ENCODE measurements around the gene B4GALNT1. TPM values are rescaled to one million over a fixed set of nuclear protein-coding genes. Genes with fewer than 3 reads are reported as not detected.

Gene B4GALNT1
- total and polyA plus RNA-seq, 2 of the 13 experiments (the other 11 are each of a cell fraction or from before 2014, with no cell fraction given) = 4.5 to 5.4 TPM

DNA sequence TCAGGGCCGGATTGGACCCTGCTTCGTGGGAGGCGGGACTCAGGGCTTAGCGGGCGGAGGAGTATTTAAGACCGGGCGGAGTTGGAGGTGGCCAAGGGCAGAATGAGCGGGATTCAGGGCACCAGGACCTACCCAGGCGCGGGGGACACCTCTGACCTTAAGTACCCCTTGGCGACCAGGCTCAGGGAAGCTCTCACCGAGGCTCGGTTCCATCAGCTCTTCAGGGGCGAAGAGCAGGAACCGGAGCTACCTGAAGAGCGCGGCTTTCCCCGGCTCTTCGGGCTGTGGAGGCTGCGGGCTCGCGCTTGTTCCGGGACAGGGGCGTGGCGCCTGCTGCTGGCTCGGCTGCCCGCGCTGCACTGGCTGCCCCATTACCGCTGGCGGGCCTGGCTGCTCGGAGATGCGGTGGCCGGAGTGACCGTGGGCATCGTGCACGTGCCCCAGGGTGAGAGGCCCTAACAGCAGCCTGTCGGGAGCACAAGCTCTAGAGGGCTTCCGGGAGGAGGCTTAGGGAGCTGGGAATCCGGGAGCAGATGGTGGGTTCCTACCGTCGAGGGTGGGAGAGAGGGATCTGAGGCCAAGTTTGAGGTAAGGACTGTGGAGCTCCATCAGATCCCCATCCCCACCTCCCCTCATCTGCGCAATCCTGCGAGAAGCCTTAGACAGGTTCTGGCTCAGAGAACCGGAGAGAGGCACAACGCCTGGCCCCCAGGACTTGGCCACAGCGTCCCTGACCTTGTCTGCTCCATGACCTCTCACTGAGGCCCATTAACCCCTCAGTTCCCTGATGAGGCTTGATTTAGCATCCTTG is 13.4 kb downstream of the B4GALNT1 start (continued):
- peak; percentile 25; the same call in 1 of the 2 replicates for TF ChIP-seq BHLHE40 (IDR thresholded peaks at IDR 0.05; ENCODE audit: low read length)
- peak; percentile 41 for TF ChIP-seq SAP130 (CRISPR knock-in tag; IDR thresholded peaks at IDR 0.05; ENCODE audit: low read depth)
- TF ChIP-seq KDM5B (CRISPR knock-in tag; IDR thresholded peaks at IDR 0.05; ENCODE audit: borderline replicate concordance) = no peak; the same call in 1 of the 2 replicates
- 0 out of 2 replicates have a peak, but pooled peaks have one; percentile 24 for TF ChIP-seq ETV5 (CRISPR knock-in tag; IDR thresholded peaks at IDR 0.05; ENCODE audit: borderline replicate concordance)
- TF ChIP-seq, protein P1, sequence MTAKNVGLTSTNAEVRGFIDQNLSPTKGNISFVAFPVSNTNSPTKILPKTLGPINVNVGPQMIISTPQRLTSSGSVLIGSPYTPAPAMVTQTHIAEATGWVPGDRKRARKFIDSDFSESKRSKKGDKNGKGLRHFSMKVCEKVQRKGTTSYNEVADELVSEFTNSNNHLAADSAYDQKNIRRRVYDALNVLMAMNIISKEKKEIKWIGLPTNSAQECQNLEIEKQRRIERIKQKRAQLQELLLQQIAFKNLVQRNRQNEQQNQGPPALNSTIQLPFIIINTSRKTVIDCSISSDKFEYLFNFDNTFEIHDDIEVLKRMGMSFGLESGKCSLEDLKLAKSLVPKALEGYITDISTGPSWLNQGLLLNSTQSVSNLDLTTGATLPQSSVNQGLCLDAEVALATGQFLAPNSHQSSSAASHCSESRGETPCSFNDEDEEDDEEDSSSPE (CRISPR knock-in tag; IDR thresholded peaks at IDR 0.05) = peak; percentile 52; the same call in 1 of the 2 replicates
- TF ChIP-seq ELF3 (CRISPR knock-in tag; IDR thresholded peaks at IDR 0.05) = 0 out of 2 replicates have a peak, but pooled peaks have one; percentile 29
- 0 out of 2 replicates have a peak, but pooled peaks have one; percentile 13 for TF ChIP-seq FOXC1 (CRISPR knock-in tag; IDR thresholded peaks at IDR 0.05; ENCODE audit: borderline replicate concordance)
- no peak for TF ChIP-seq ZNF354B (CRISPR knock-in tag; IDR thresholded peaks at IDR 0.05)
- 0 out of 2 replicates have a peak, but pooled peaks have one; percentile 36 for TF ChIP-seq MYC (CRISPR knock-in tag; IDR thresholded peaks at IDR 0.05; ENCODE audit: borderline replicate concordance)
- TF ChIP-seq HNRNPLL (IDR thresholded peaks at IDR 0.05; ENCODE audit: low read depth, low read length, poor library complexity, severe bottlenecking) = peak; percentile 63
- TF ChIP-seq, protein P2, sequence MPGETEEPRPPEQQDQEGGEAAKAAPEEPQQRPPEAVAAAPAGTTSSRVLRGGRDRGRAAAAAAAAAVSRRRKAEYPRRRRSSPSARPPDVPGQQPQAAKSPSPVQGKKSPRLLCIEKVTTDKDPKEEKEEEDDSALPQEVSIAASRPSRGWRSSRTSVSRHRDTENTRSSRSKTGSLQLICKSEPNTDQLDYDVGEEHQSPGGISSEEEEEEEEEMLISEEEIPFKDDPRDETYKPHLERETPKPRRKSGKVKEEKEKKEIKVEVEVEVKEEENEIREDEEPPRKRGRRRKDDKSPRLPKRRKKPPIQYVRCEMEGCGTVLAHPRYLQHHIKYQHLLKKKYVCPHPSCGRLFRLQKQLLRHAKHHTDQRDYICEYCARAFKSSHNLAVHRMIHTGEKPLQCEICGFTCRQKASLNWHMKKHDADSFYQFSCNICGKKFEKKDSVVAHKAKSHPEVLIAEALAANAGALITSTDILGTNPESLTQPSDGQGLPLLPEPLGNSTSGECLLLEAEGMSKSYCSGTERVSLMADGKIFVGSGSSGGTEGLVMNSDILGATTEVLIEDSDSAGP (CRISPR knock-in tag; IDR thresholded peaks at IDR 0.05; ENCODE audit: borderline replicate concordance) = peak; percentile 62; the same call in 1 of the 2 replicates
- TF ChIP-seq LCORL (IDR thresholded peaks at IDR 0.05) = no peak
- TF ChIP-seq LCORL (CRISPR knock-in tag; IDR thresholded peaks at IDR 0.05) = 0 out of 2 replicates have a peak, but pooled peaks have one; percentile 29
- TF ChIP-seq KLF13 (CRISPR knock-in tag; IDR thresholded peaks at IDR 0.05) = no peak
- peak; percentile 23; the same call in 1 of the 2 replicates for TF ChIP-seq STAG1 (CRISPR knock-in tag; IDR thresholded peaks at IDR 0.05)
- TF ChIP-seq AGO2 (optimal IDR thresholded peaks at IDR 0.05; ENCODE audit: low read depth, low read length) = peak; percentile 23
- TF ChIP-seq, protein P3, sequence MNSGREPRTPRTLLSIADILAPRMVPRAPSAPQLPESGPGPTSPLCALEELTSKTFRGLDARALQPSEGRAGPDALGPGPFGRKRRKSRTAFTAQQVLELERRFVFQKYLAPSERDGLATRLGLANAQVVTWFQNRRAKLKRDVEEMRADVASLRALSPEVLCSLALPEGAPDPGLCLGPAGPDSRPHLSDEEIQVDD (CRISPR knock-in tag; IDR thresholded peaks at IDR 0.05; ENCODE audit: borderline replicate concordance) = peak; percentile 75; the same call in 1 of the 2 replicates
- 0 out of 2 replicates have a peak, but pooled peaks have one; percentile 14 for TF ChIP-seq RCOR2 (CRISPR knock-in tag; IDR thresholded peaks at IDR 0.05)
- TF ChIP-seq, protein P4, sequence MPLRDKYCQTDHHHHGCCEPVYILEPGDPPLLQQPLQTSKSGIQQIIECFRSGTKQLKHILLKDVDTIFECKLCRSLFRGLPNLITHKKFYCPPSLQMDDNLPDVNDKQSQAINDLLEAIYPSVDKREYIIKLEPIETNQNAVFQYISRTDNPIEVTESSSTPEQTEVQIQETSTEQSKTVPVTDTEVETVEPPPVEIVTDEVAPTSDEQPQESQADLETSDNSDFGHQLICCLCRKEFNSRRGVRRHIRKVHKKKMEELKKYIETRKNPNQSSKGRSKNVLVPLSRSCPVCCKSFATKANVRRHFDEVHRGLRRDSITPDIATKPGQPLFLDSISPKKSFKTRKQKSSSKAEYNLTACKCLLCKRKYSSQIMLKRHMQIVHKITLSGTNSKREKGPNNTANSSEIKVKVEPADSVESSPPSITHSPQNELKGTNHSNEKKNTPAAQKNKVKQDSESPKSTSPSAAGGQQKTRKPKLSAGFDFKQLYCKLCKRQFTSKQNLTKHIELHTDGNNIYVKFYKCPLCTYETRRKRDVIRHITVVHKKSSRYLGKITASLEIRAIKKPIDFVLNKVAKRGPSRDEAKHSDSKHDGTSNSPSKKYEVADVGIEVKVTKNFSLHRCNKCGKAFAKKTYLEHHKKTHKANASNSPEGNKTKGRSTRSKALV (CRISPR knock-in tag; IDR thresholded peaks at IDR 0.05) = 0 out of 2 replicates have a peak, but pooled peaks have one; percentile 37
- TF ChIP-seq ZNF652 (CRISPR knock-in tag; IDR thresholded peaks at IDR 0.05; ENCODE audit: borderline replicate concordance, low read depth) = peak; percentile 79; the same call in 1 of the 2 replicates
- peak; percentile 20; the same call in 1 of the 2 replicates for TF ChIP-seq FOSL2 (CRISPR knock-in tag; IDR thresholded peaks at IDR 0.05)
- peak; percentile 59; the same call in 1 of the 2 replicates for TF ChIP-seq ZNF441 (CRISPR knock-in tag; IDR thresholded peaks at IDR 0.05; ENCODE audit: borderline replicate concordance)
- 0 out of 2 replicates have a peak, but pooled peaks have one; percentile 13 for TF ChIP-seq ZNF292 (CRISPR knock-in tag; IDR thresholded peaks at IDR 0.05; ENCODE audit: borderline replicate concordance, low read depth)
- TF ChIP-seq EEA1 (CRISPR knock-in tag; IDR thresholded peaks at IDR 0.05; ENCODE audit: borderline replicate concordance) = no peak
